Measurements from ENCODE around the gene REPS1.

Gene REPS1

DNA sequence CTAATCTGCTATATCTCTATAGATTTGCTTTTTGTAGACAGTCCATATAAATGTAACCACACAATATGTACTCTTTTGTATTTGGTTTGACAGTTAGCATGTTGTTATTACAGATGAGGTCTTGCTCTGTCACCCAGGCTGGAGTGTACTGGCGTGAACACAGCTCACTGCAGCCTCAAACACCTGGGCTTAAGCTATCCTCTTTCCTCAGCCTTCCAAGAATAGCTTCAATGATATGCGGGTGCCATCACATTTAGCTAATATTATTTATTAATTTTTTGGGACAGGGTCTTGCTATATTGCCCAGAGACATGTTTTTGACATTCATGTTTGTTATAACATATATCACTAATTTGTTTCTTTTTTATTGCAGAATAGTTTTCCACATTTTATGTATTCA is 10.8 kb downstream of the REPS1 start:
- Histone ChIP-seq H3F3A (ENCODE audit: low read depth) (no peaks in the 10 kb centered on the region), H3K9me3 (ENCODE audit: insufficient read depth, low read depth, low read length) (no peaks in the 10 kb centered on the region), H3K27me3 (ENCODE audit: insufficient read depth, low read length, poor library complexity, severe bottlenecking) (no peaks in the 10 kb centered on the region), H3K4me1 (ENCODE audit: insufficient read depth, low read length, poor library complexity, severe bottlenecking) (peaks cover 59% of the 10 kb centered on the region), H4K20me1 (ENCODE audit: insufficient read depth, low read length, poor library complexity, severe bottlenecking) (peaks cover 82% of the 10 kb centered on the region), H3K36me3 (ENCODE audit: insufficient read depth, low read length) (no peaks in the 10 kb centered on the region), H3K79me2 (ENCODE audit: insufficient read depth, low read length) (peaks cover 100% of the 10 kb centered on the region), H3K9me2 (replicated peaks; ENCODE audit: low read depth, low read length) (no peaks in the 10 kb centered on the region), H3K4me3 (ENCODE audit: low read length, poor library complexity, severe bottlenecking) (no peak overlapping the region), H2AFZ (ENCODE audit: low read length) (no peak overlapping the region), H3K4me2 (ENCODE audit: low read depth, low read length, poor library complexity, severe bottlenecking) (peak overlapping the region; percentile 15), H3K9ac (ENCODE audit: low read depth, low read length, poor library complexity, severe bottlenecking) (no peak overlapping the region)
- TF ChIP-seq, protein P1, sequence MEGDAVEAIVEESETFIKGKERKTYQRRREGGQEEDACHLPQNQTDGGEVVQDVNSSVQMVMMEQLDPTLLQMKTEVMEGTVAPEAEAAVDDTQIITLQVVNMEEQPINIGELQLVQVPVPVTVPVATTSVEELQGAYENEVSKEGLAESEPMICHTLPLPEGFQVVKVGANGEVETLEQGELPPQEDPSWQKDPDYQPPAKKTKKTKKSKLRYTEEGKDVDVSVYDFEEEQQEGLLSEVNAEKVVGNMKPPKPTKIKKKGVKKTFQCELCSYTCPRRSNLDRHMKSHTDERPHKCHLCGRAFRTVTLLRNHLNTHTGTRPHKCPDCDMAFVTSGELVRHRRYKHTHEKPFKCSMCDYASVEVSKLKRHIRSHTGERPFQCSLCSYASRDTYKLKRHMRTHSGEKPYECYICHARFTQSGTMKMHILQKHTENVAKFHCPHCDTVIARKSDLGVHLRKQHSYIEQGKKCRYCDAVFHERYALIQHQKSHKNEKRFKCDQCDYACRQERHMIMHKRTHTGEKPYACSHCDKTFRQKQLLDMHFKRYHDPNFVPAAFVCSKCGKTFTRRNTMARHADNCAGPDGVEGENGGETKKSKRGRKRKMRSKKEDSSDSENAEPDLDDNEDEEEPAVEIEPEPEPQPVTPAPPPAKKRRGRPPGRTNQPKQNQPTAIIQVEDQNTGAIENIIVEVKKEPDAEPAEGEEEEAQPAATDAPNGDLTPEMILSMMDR (conservative IDR thresholded peaks at IDR 0.05; ENCODE audit: low read length), result no peak
- no peak for TF ChIP-seq EZH2phosphoT487 (IDR thresholded peaks at IDR 0.05; ENCODE audit: borderline replicate concordance)

DNA sequence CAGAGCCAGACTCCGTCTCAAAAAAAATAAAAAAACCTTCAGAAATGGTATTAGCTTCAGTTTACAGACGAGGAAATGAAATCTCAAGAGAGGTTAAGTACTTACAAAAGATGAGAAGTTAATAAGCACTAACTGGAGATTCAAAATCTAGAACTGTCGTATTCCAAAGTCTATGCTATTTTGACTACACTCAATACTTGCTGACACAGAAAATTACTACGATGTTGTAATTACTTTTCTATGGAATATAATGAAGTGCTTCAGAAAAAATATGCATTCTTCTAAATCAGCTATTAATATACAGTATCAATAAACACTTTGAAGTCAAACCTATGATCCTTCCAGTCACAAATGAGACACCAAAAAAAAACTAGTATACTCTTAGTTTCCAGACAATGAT is 12.2 kb downstream of the REPS1 start:
- peaks cover 100% of the 10 kb centered on the region for H3K79me2 ChIP-seq (ENCODE audit: insufficient read depth, low read length)
- no peaks in the 10 kb centered on the region for H3K27me3 ChIP-seq (ENCODE audit: insufficient read depth, low read length, poor library complexity, severe bottlenecking)
- no peaks in the 10 kb centered on the region for H3K36me3 ChIP-seq (ENCODE audit: insufficient read depth, low read length)
- H2AFZ ChIP-seq (ENCODE audit: low read length), result no peak overlapping the region
- no peak for TF ChIP-seq EZH2phosphoT487 (IDR thresholded peaks at IDR 0.05; ENCODE audit: borderline replicate concordance)
- TF ChIP-seq, protein P1 (conservative IDR thresholded peaks at IDR 0.05; ENCODE audit: low read length), result no peak
- H3F3A ChIP-seq (ENCODE audit: low read depth), result no peaks in the 10 kb centered on the region
- H3K9ac ChIP-seq (ENCODE audit: low read depth, low read length, poor library complexity, severe bottlenecking), result no peak overlapping the region
- H3K9me2 ChIP-seq (replicated peaks; ENCODE audit: low read depth, low read length), result no peaks in the 10 kb centered on the region
- H3K4me1 ChIP-seq (ENCODE audit: insufficient read depth, low read length, poor library complexity, severe bottlenecking), result peaks cover 45% of the 10 kb centered on the region
- no peaks in the 10 kb centered on the region for H3K9me3 ChIP-seq (ENCODE audit: insufficient read depth, low read depth, low read length)
- H3K4me3 ChIP-seq (ENCODE audit: low read length, poor library complexity, severe bottlenecking), result no peak overlapping the region
- H3K4me2 ChIP-seq (ENCODE audit: low read depth, low read length, poor library complexity, severe bottlenecking), result no peak overlapping the region
- H4K20me1 ChIP-seq (ENCODE audit: insufficient read depth, low read length, poor library complexity, severe bottlenecking), result peaks cover 81% of the 10 kb centered on the region

DNA sequence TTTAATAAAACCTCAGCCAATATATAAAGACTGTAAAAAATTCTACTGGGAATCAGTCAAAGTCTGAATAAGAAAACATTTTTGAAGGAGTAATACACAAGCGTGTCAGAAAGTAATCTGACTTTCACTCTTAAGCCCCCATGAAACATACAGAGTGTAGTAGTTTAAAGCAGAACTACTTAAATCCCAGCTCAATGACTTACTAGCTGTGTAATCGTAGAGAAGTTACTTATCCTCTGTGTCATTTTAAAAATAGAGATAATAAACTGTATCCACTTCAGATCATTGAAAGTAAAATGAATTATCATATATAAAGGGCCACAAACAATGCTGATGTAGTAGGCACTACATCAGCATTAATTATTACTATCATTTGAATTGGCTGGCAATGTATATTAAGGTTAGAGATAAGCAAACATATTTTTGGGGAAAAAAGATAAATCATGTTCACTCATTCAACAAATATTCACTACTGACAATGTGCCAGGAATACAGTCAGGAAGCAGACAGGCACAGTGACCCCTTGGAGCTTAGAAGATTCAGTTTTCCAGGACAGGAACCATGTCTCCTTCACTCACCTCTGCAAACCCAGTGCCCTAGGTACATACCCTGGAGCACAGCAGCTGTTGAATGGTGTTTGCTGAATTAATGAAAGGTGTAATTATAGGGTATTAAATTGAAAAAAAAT is 14.4 kb downstream of the REPS1 start:
- no peak overlapping the region for H3K4me3 ChIP-seq (ENCODE audit: low read length, poor library complexity, severe bottlenecking)
- no peak overlapping the region for H3K4me2 ChIP-seq (ENCODE audit: low read depth, low read length, poor library complexity, severe bottlenecking)
- no peaks in the 10 kb centered on the region for H3K9me3 ChIP-seq (ENCODE audit: insufficient read depth, low read depth, low read length)
- peaks cover 32% of the 10 kb centered on the region for H3K4me1 ChIP-seq (ENCODE audit: insufficient read depth, low read length, poor library complexity, severe bottlenecking)
- H2AFZ ChIP-seq (ENCODE audit: low read length), result no peak overlapping the region
- peaks cover 74% of the 10 kb centered on the region for H4K20me1 ChIP-seq (ENCODE audit: insufficient read depth, low read length, poor library complexity, severe bottlenecking)
- H3K9ac ChIP-seq (ENCODE audit: low read depth, low read length, poor library complexity, severe bottlenecking), result no peak overlapping the region
- H3F3A ChIP-seq (ENCODE audit: low read depth), result no peaks in the 10 kb centered on the region
- H3K36me3 ChIP-seq (ENCODE audit: insufficient read depth, low read length), result no peaks in the 10 kb centered on the region
- peaks cover 99% of the 10 kb centered on the region for H3K79me2 ChIP-seq (ENCODE audit: insufficient read depth, low read length)
- no peaks in the 10 kb centered on the region for H3K9me2 ChIP-seq (replicated peaks; ENCODE audit: low read depth, low read length)
- H3K27me3 ChIP-seq (ENCODE audit: insufficient read depth, low read length, poor library complexity, severe bottlenecking), result no peaks in the 10 kb centered on the region
- TF ChIP-seq, protein P1 (conservative IDR thresholded peaks at IDR 0.05; ENCODE audit: low read length), result no peak
- TF ChIP-seq EZH2phosphoT487 (IDR thresholded peaks at IDR 0.05; ENCODE audit: borderline replicate concordance), result no peak

Measured in Loucy (cell line).